HEK293 (cell line): ENCODE results near the gene LACC1.

Source experiments
- CTCF ChIA-PET: fragments of 350-600 bp; formaldehyde crosslinking; extraction: SDS; loops from one replicate; lab custom pipeline; 2021; ENCODE audit warnings: antibody characterized with exemption; lab: Yijun Ruan, JAX
- POLR2A ChIA-PET: fragments of 300-600 bp; formaldehyde crosslinking; extraction: SDS; loops from one replicate; lab custom pipeline; 2020; ENCODE audit warnings: antibody characterized with exemption, inconsistent platforms; lab: Yijun Ruan, JAX
- H3K27ac ChIP-seq: fragments of 200-500 bp; sonication (Bioruptor generic); 2 replicates; pipeline ENCODE4 v1.5.1; 2014; ENCODE audit warnings: low read depth, low read length, control low read depth, inconsistent platforms; ENCODE audit errors: extremely low read depth
- H3K36me3 ChIP-seq, 2 experiments: fragments of 200-500 bp in 1 of 2; sonication (Bioruptor generic) in 1 of 2; 1 replicate in 1 of 2; 2 replicates in 1 of 2; pipeline ENCODE4 v1.5.1; 2014 to 2017; ENCODE audit warnings: inconsistent platforms in 2 of 2, low read length in 2 of 2; ENCODE audit not compliant: control insufficient read depth in 2 of 2, insufficient read depth in 1 of 2
- H3K4me1 ChIP-seq: fragments of 200-500 bp; sonication (Bioruptor generic); 2 replicates; pipeline ENCODE4 v1.5.1; 2014; ENCODE audit warnings: mild to moderate bottlenecking, low read length, inconsistent platforms; ENCODE audit not compliant: control insufficient read depth, insufficient read depth
- H3K4me3 ChIP-seq: 2 replicates; pipeline ENCODE4 v1.5.1; 2011; ENCODE audit warnings: low read depth, mild to moderate bottlenecking, control low read depth, low read length, moderate library complexity
- H3K9me3 ChIP-seq: fragments of 200-500 bp; sonication (Bioruptor generic); 2 replicates; pipeline ENCODE4 v1.5.1; 2014; ENCODE audit warnings: low read depth, low read length, inconsistent platforms; ENCODE audit not compliant: control insufficient read depth, insufficient read depth
- GLI2 ChIP-seq: fragments of 450-650 bp; formaldehyde crosslinking; IDR thresholded peaks from 2 replicates; pipeline ENCODE4; 2017; ENCODE audit warnings: missing biosample characterization, missing genetic modification characterization, low read depth, borderline replicate concordance
- GLI4 ChIP-seq: fragments of 450-650 bp; formaldehyde crosslinking; IDR thresholded peaks from 2 replicates; pipeline ENCODE4 v1.5.1; 2016; ENCODE audit warnings: missing biosample characterization, missing genetic modification characterization
- HOXA7 ChIP-seq: sonication (generic); formaldehyde crosslinking; IDR thresholded peaks from 2 replicates; pipeline ENCODE4 v1.8.1; 2022; ENCODE audit warnings: missing genetic modification reagents, borderline replicate concordance
- HOXD13 ChIP-seq: sonication (generic); formaldehyde crosslinking; IDR thresholded peaks from 2 replicates; pipeline ENCODE4 v1.8.0; 2022; ENCODE audit warnings: missing genetic modification reagents, borderline replicate concordance
- KLF7 ChIP-seq: fragments of 450-650 bp; formaldehyde crosslinking; IDR thresholded peaks from 2 replicates; pipeline ENCODE4 v1.5.1; 2016; ENCODE audit warnings: missing biosample characterization, missing genetic modification characterization, borderline replicate concordance
- OVOL3 ChIP-seq: fragments of 450-650 bp; formaldehyde crosslinking; IDR thresholded peaks from 2 replicates; pipeline ENCODE4 v1.5.1; 2016; ENCODE audit warnings: missing biosample characterization, missing genetic modification characterization
- RBAK ChIP-seq: fragments of 450-650 bp; formaldehyde crosslinking; IDR thresholded peaks from 2 replicates; pipeline ENCODE4 v1.5.1; 2016; ENCODE audit warnings: missing biosample characterization, missing genetic modification characterization
- SP3 ChIP-seq: fragments of 450-650 bp; formaldehyde crosslinking; IDR thresholded peaks from 2 replicates; pipeline ENCODE4 v1.5.1; 2016; ENCODE audit warnings: missing biosample characterization, missing genetic modification characterization
- ZBTB17 ChIP-seq: fragments of 450-650 bp; formaldehyde crosslinking; IDR thresholded peaks from 2 replicates; pipeline ENCODE4 v1.5.1; 2016; ENCODE audit warnings: missing biosample characterization, missing genetic modification characterization
- ZBTB26 ChIP-seq: fragments of 450-650 bp; formaldehyde crosslinking; optimal IDR thresholded peaks from 2 replicates; pipeline ENCODE3; 2016; ENCODE audit warnings: missing biosample characterization, mild to moderate bottlenecking, missing genetic modification characterization
- ZFP37 ChIP-seq: fragments of 450-650 bp; formaldehyde crosslinking; IDR thresholded peaks from 2 replicates; pipeline ENCODE4 v1.5.1; 2016; ENCODE audit warnings: missing biosample characterization, missing genetic modification characterization
- ZNF114 ChIP-seq: fragments of 450-650 bp; formaldehyde crosslinking; IDR thresholded peaks from 2 replicates; pipeline ENCODE4 v1.5.0; 2017; ENCODE audit warnings: missing biosample characterization, missing genetic modification characterization
- ZNF121 ChIP-seq: fragments of 450-650 bp; formaldehyde crosslinking; IDR thresholded peaks from 2 replicates; pipeline ENCODE4 v1.5.1; 2016; ENCODE audit warnings: missing biosample characterization, missing genetic modification characterization
- ZNF19 ChIP-seq: fragments of 450-650 bp; formaldehyde crosslinking; IDR thresholded peaks from 2 replicates; pipeline ENCODE4; 2016; ENCODE audit warnings: missing biosample characterization, missing genetic modification characterization, low read depth
- ZNF26 ChIP-seq: fragments of 450-650 bp; formaldehyde crosslinking; IDR thresholded peaks from 2 replicates; pipeline ENCODE4 v1.5.1; 2016; ENCODE audit warnings: missing biosample characterization, missing genetic modification characterization
- ZNF311 ChIP-seq: fragments of 450-650 bp; formaldehyde crosslinking; IDR thresholded peaks from 2 replicates; pipeline ENCODE4 v1.5.1; 2017; ENCODE audit warnings: missing biosample characterization, missing genetic modification characterization, borderline replicate concordance
- ZNF324 ChIP-seq: fragments of 450-650 bp; formaldehyde crosslinking; IDR thresholded peaks from 2 replicates; pipeline ENCODE4 v1.5.1; 2016; ENCODE audit warnings: missing biosample characterization, missing genetic modification characterization
- ZNF341 ChIP-seq: fragments of 450-650 bp; formaldehyde crosslinking; IDR thresholded peaks from 2 replicates; pipeline ENCODE4; 2016; ENCODE audit warnings: low read depth, missing biosample characterization, missing genetic modification characterization
- ZNF416 ChIP-seq: fragments of 450-650 bp; formaldehyde crosslinking; IDR thresholded peaks from 2 replicates; pipeline ENCODE4 v1.5.1; 2016; ENCODE audit warnings: missing biosample characterization, missing genetic modification characterization
- ZNF513 ChIP-seq: fragments of 450-650 bp; IDR thresholded peaks from 2 replicates; pipeline ENCODE4 v1.5.1; 2018; ENCODE audit warnings: missing biosample characterization, missing genetic modification characterization
- ZNF561 ChIP-seq: fragments of 450-650 bp; IDR thresholded peaks from 2 replicates; pipeline ENCODE4 v1.5.1; 2018; ENCODE audit warnings: missing biosample characterization, missing genetic modification characterization, borderline replicate concordance
- ZNF785 ChIP-seq: fragments of 450-650 bp; formaldehyde crosslinking; IDR thresholded peaks from 2 replicates; pipeline ENCODE4 v1.5.1; 2016; ENCODE audit warnings: missing biosample characterization, missing genetic modification characterization

LACC1 gene

GRCh38 chr13:43915451-43915850 lies 35.7 kb downstream of the LACC1 start:
- CTCF ChIA-PET, result interaction anchor here (1.1 kb wide), 1 partner anchor 555 kb away, joined by 3 read pairs; no protein-coding TSS in a partner anchor
- no peak overlapping the region for H3K4me3 ChIP-seq
- POLR2A ChIA-PET, result interaction anchor here (0.6 kb wide), 1 partner anchor 128 kb away, joined by 3 read pairs; no protein-coding TSS in a partner anchor
- H3K4me1 ChIP-seq, result no peaks in the 10 kb centered on the region
- TF ChIP-seq ZNF311 (tag by site-specific recombination) (no peak), HOXA7 (CRISPR knock-in tag) (no peak), ZNF785 (no peak)
- no peak overlapping the region for H3K27ac ChIP-seq
- no peaks in the 10 kb centered on the region for H3K9me3 ChIP-seq
- no peaks in the 10 kb centered on the region for H3K36me3 ChIP-seq

GRCh38 chr13:43916828-43917227 lies 37.1 kb downstream of the LACC1 start:
- no peak for TF ChIP-seq GLI4
- no peak for TF ChIP-seq ZNF114 (tag by site-specific recombination)
- TF ChIP-seq ZBTB17 (tag by site-specific recombination), result no peak
- no peak for TF ChIP-seq ZNF561 (tag by site-specific recombination)
- no peak for TF ChIP-seq SP3 (tag by site-specific recombination)
- TF ChIP-seq ZNF341 (tag by site-specific recombination), result no peak
- no peak for TF ChIP-seq GLI2 (tag by site-specific recombination)
- no peak for TF ChIP-seq ZNF26
- TF ChIP-seq ZNF19 (tag by site-specific recombination), result no peak
- no peak for TF ChIP-seq ZBTB26 (tag by site-specific recombination)
- no peak for TF ChIP-seq ZNF121 (tag by site-specific recombination)
- TF ChIP-seq, all 188 proteins: peak for 0
- Histone ChIP-seq H3K9me3 (no peaks in the 10 kb centered on the region), H3K36me3 (no peaks in the 10 kb centered on the region), H3K4me1 (no peaks in the 10 kb centered on the region), H3K27ac (no peak overlapping the region), H3K4me3 (no peak overlapping the region)
- POLR2A ChIA-PET, result interaction anchor here (0.7 kb wide), 1 partner anchor 129 kb away, joined by 3 read pairs; no protein-coding TSS in a partner anchor
- CTCF ChIA-PET, result interaction anchor here (0.6 kb wide), 1 partner anchor 521 kb away, joined by 3 read pairs; no protein-coding TSS in a partner anchor

- H3K36me3 ChIP-seq, result no peaks in the 10 kb centered on the region
- no peaks in the 10 kb centered on the region for H3K4me1 ChIP-seq
- no peaks in the 10 kb centered on the region for H3K9me3 ChIP-seq
- POLR2A ChIA-PET, result no interaction called here
- TF ChIP-seq ZNF785 (no peak), HOXA7 (CRISPR knock-in tag) (no peak), ZFP37 (tag by site-specific recombination) (no peak), KLF7 (no peak), ZNF513 (no peak), OVOL3 (tag by site-specific recombination) (no peak), ZNF341 (tag by site-specific recombination) (no peak), HOXD13 (CRISPR knock-in tag) (no peak), ZNF416 (tag by site-specific recombination) (no peak), RBAK (no peak), ZNF324 (tag by site-specific recombination) (no peak)
- no peak overlapping the region for H3K4me3 ChIP-seq
- CTCF ChIA-PET, result no interaction called here
- no peak overlapping the region for H3K27ac ChIP-seq
Measured at GRCh38 chr13:43918636-43919035, 38.9 kb downstream of the LACC1 start.
